Inferior parietal cortex (tissue), 1 donor: ENCODE results near the gene LONP1.

Experiments used
- DNase-seq: peaks from one replicate; pipeline ENCODE4 v3.0.0-alpha.2; 2016; ENCODE audit errors: extremely low spot score

Gene LONP1

GRCh38 chr19:5645409-5645808 is 74.5 kb downstream of the LONP1 start:
- DNase-seq, result no peak

- DNase-seq, result no peak
These were observed 75.9 kb downstream of the LONP1 start for GRCh38 chr19:5644037-5644436.

GRCh38 chr19:5643060-5643459 is 76.9 kb downstream of the LONP1 start:
- DNase-seq, result no peak

GRCh38 chr19:5642204-5642603 is 77.7 kb downstream of the LONP1 start:
- DNase-seq, result no peak
